AG04450 (cell line): ENCODE data around the gene SPTA1. TPM values are rescaled to one million over a fixed set of nuclear protein-coding genes. Genes with fewer than 3 reads are reported as not detected.

Source experiments
- CTCF ChIA-PET: fragments of 300-600, 350-600 bp; formaldehyde crosslinking; extraction: SDS; loops from one replicate; lab custom pipeline; 2022; ENCODE audit warnings: antibody characterized with exemption, inconsistent platforms; lab: Charles Lee
- POLR2A ChIA-PET: fragments of 350-600 bp; formaldehyde crosslinking; extraction: SDS; loops from one replicate; lab custom pipeline; 2021; ENCODE audit warnings: antibody characterized with exemption, inconsistent platforms; lab: Yijun Ruan, JAX
- DNase-seq: peaks from one replicate; pipeline ENCODE4 v3.0.0-alpha.2; 2011; ENCODE audit warnings: low read depth, low spot score
- H3K27ac ChIP-seq: one replicate; pipeline ENCODE4 v1.5.1; 2012; ENCODE audit warnings: low read depth, low read length, control low read depth
- H3K27me3 ChIP-seq: one replicate; pipeline ENCODE4 v1.6.0; 2012; ENCODE audit warnings: low read length; ENCODE audit not compliant: control insufficient read depth, insufficient read depth
- H3K4me3 ChIP-seq: 2 replicates; pipeline ENCODE4 v1.5.1; 2011; ENCODE audit warnings: mild to moderate bottlenecking, low read depth, low read length, control low read depth
- H3K9me3 ChIP-seq: 2 replicates; pipeline ENCODE4 v1.5.1; 2012; ENCODE audit warnings: low read length; ENCODE audit not compliant: control insufficient read depth, insufficient read depth
- CTCF ChIP-seq: IDR thresholded peaks from 2 replicates; pipeline ENCODE4 v1.5.1; 2011; ENCODE audit warnings: low read depth, low read length, control low read depth, inconsistent platforms
- polyA plus RNA-seq: library from polyadenylated mRNA; depleted of rRNA; stranded (reverse); fragments of >200 nt; gene quantifications from 2 replicates; pipeline ENCODE4 v1.2.3, GENCODE V29; 2011

Gene SPTA1
- polyA plus RNA-seq, 1 experiment = not detected

DNA sequence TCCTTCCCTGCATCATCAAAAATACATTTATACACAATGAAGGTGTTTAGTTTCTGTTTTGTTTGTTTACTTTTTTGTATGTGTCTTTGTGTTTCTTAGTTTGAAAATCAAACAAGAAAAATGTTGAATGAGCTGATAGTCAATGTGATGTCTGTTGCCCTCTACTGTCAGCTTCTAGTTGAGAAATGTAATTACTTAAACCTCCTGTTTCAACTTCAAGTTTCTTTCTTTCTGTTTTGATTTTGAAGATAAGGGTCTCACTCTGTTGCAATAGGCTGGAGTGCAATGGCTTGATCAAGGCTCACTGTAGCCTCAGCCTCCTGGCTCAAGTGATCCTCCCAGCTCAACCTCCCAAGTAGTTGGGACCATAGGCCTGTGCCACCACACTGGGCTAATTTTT lies 37.5 kb downstream of the SPTA1 start:
- no peaks in the 10 kb centered on the region for H3K9me3 ChIP-seq
- ChIA-PET POLR2A (no interaction called here), CTCF (no interaction called here)
- no peak for TF ChIP-seq CTCF
- no peaks in the 10 kb centered on the region for H3K27me3 ChIP-seq
- no peak for DNase-seq
- no peak overlapping the region for H3K4me3 ChIP-seq
- no peak overlapping the region for H3K27ac ChIP-seq

DNA sequence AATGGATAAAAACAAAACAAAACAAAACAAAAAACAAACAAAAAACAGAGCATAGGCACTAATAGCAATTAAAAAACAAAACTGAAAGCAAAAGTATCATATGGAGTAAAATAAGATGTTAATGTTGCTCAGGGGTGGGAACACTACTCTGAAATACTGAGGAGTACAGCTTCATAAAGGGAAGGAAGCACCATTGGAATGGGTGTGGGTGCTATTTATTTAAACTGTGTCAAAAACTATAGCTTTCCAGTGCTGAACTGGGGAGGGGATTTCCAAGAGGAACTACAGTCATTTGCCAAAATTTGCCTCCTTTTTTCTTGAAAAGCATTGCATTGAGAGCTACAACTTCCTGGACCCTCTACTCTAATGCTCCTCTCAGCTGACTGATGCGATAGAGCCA lies 40.0 kb downstream of the SPTA1 start:
- no peaks in the 10 kb centered on the region for H3K9me3 ChIP-seq
- no peaks in the 10 kb centered on the region for H3K27me3 ChIP-seq
- H3K27ac ChIP-seq = no peak overlapping the region
- DNase-seq = no peak
- CTCF ChIA-PET = no interaction called here
- TF ChIP-seq CTCF = no peak
- POLR2A ChIA-PET = no interaction called here
- H3K4me3 ChIP-seq = no peak overlapping the region

DNA sequence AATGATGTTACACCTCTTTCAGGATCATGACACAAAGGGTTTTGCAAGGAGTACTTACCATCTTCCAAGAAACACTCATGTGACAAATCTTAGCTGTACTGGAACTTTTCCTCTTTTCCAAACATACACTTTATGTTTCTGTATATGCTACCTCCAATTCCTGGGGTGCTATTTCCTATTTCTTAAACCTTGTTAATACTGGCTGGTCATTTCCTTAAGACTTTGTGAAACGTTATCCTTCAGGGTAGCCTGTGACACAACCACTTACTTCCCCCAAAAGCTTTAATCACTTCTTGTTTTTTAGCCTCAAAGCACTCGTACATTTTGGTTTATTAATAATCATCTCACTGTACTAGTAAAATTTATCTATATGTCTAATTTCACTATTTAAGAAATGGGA lies 42.1 kb downstream of the SPTA1 start:
- no peak overlapping the region for H3K27ac ChIP-seq
- no peak for DNase-seq
- no peaks in the 10 kb centered on the region for H3K27me3 ChIP-seq
- TF ChIP-seq CTCF = no peak
- H3K9me3 ChIP-seq = no peaks in the 10 kb centered on the region
- ChIA-PET CTCF (no interaction called here), POLR2A (no interaction called here)
- H3K4me3 ChIP-seq = no peak overlapping the region

DNA sequence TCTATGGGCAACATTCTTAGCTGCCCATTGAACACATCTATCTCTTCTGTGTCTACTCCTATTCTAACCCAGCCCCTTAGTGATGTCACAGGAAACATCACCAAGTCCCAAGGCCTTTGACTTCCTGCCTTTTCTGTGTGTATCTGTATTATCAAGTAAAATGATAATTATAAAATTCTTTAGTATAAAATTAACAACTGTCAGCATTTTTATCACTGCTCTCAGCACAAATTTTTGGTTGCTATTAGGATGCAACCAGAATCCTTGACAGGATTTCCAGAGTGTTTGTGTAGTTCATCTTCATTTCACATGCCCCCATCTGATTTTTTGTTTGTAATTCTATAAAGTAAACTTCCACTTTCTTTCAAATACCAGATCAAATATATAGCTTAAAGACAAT lies 47.6 kb downstream of the SPTA1 start:
- ChIA-PET CTCF (interaction anchor here (0.6 kb wide), 1 partner anchor 101 kb away, joined by 5 read pairs; no protein-coding TSS in a partner anchor), POLR2A (no interaction called here)
- Histone ChIP-seq H3K4me3 (no peak overlapping the region), H3K9me3 (no peaks in the 10 kb centered on the region), H3K27ac (no peak overlapping the region), H3K27me3 (no peaks in the 10 kb centered on the region)
- DNase-seq = no peak
- no peak for TF ChIP-seq CTCF

DNA sequence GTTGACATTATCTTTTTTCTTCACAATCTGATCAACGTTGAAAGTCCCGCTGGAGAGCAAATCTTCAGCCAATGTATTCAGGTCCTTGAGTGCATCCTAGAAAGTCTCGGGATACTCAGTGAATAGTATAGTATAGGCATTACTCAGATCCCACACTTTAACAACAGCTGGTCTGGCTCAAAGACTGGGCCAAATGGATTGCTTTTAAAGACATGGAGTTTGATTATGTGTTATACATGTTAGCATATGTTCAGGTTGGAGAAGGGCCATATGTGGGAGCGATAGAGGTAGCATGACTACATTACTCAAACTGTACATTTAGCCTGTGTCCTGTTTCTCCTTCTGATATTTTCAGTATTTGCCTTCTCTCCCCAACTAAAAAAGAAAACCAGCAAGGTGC lies 48.4 kb downstream of the SPTA1 start:
- ChIA-PET POLR2A (no interaction called here), CTCF (no interaction called here)
- no peak overlapping the region for H3K4me3 ChIP-seq
- no peaks in the 10 kb centered on the region for H3K9me3 ChIP-seq
- H3K27me3 ChIP-seq = no peaks in the 10 kb centered on the region
- no peak for DNase-seq
- no peak for TF ChIP-seq CTCF
- no peak overlapping the region for H3K27ac ChIP-seq
